ENCODE results near the gene COTL1.

DNA sequence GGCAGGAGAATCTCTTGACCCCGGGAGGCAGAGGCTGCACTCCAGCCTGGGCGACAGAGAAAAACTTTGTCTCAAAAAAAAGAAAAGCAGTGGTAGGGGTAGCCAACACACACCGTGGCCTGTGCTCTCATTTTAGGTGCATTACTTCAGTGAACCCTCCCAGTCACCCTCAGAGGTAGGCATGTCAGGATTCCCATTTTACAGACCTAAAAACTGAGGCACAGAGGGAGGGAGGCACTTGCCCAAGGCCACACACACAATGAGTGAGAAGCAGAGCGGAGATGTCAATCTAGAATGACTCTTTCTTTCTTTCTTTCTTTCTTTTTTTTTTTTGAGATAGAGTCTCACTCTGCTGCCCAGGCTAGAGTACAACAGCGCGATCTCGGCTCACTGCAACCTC lies 5.2 kb downstream of the COTL1 start:
- TF ChIP-seq, protein P1, sequence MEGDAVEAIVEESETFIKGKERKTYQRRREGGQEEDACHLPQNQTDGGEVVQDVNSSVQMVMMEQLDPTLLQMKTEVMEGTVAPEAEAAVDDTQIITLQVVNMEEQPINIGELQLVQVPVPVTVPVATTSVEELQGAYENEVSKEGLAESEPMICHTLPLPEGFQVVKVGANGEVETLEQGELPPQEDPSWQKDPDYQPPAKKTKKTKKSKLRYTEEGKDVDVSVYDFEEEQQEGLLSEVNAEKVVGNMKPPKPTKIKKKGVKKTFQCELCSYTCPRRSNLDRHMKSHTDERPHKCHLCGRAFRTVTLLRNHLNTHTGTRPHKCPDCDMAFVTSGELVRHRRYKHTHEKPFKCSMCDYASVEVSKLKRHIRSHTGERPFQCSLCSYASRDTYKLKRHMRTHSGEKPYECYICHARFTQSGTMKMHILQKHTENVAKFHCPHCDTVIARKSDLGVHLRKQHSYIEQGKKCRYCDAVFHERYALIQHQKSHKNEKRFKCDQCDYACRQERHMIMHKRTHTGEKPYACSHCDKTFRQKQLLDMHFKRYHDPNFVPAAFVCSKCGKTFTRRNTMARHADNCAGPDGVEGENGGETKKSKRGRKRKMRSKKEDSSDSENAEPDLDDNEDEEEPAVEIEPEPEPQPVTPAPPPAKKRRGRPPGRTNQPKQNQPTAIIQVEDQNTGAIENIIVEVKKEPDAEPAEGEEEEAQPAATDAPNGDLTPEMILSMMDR (IDR thresholded peaks at IDR 0.05): no peak
- TF ChIP-seq EP300 (IDR thresholded peaks at IDR 0.05) (no peak), POLR2A (IDR thresholded peaks at IDR 0.05) (no peak)

Measured in ovary (tissue), 3 donors.